Measurements from ENCODE around the gene LKAAEAR1.

The LKAAEAR1 gene

DNA sequence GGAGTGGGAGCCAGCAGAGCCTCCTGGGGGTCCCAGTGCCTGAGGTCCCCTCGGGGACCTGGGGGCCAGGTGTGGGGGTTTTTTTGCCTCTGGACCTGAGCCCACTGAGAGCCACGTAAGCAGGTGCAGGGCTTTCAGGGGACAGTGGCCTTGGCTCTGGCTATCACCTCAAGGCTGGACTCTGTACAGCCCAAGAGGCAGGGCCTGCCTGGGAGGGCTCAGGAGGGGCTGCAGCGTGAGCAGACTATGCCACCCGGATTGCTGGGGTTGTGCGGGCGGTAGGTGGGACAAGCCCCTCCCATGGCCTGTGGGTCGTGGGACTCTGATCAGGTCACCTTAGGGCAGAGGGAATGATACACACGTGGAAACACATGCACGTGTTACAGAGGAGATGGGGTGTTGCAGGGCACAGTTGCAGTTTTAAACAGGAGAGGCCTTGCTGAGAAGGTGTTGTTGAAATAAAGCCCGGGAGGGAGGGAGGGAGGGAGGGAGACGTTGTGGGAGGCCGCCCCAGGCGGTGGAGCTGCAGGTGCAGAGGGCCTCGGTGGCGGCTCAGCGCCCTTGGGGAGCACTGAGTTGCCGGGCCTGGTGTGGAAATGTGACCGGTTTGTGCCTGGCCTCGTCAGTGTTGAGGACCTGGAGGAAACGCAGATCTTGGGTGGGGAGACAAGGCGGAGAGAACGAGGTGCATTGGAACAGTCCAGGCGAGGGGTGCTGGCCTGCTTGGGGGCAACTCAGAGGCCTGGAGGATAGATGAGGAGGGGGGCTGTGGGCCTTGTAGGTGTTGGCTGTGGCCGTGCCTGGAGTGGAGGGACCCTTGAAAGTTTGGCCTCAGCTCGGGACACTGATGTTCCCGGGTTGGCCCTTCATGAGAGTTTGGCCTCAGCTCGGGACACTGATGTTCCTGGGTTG is 18.9 kb downstream of the LKAAEAR1 start:
- no peak for DNase-seq (ENCODE audit: low read depth)

DNA sequence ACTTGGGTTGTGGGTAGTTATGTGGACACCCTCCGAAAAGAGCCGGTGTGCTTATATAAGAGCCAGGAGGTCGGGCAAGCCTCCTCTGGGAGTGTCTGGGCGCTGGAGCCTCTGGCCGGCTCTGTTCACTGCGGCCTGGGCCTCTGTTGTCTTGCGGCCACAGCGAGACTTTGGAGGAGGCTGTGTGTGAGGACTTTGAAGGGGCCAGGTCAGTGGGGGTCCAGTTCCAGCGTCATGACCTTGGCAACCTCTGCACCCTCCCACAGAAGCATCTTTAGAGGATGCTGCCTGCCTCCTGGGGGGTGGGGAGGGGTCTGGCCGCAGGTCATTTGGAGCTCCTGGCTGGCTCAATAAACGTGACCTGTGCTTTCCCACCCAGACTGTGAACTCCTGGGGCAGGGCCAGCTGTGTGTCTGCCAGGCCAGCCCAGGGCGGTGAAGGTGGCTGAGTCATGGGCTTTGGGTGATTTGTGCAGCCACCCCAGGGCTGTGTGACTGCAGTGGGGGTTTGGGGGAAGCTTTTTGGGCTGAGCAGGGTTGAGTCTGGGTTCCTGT is 20.0 kb downstream of the LKAAEAR1 start:
- peak; percentile 49 for DNase-seq (ENCODE audit: low read depth)

DNA sequence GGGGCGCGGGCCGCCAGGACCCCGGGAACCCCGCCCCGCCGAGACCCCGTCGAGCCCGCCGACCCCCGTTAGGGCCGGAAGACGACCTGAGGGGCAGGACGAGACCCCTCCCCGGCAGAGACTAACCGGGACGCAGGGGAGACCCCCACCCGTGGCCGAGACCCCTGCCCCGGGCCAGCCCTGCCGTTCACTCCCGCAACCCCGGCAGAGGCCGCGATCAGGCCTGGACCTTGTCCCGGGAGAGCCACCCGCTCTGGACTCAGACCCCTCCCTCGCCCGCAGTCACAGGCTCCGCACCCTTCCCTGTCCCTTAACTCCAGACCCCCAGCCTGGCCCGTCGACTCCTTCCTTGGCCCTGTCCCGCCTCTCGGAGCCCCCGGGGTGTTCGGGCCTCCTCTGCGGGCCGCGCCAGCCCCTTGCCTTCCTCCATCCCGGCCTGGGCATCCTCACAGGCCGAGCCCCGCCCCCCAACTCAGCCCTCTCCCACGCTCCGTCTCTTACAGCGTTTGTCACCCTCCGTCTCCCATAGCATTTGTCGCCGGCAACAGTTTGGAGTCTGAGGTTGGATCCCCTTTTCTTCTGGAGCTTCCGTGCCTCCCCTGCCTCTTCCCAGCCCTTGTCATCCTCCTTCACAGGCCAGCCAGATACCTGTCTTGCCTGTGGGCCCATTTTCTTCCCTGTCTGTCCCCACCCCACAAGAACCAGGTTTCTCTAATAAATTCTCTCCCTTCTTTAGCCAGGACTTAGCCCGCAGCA is 20.6 kb downstream of the LKAAEAR1 start:
- DNase-seq (ENCODE audit: low read depth): no peak

DNA sequence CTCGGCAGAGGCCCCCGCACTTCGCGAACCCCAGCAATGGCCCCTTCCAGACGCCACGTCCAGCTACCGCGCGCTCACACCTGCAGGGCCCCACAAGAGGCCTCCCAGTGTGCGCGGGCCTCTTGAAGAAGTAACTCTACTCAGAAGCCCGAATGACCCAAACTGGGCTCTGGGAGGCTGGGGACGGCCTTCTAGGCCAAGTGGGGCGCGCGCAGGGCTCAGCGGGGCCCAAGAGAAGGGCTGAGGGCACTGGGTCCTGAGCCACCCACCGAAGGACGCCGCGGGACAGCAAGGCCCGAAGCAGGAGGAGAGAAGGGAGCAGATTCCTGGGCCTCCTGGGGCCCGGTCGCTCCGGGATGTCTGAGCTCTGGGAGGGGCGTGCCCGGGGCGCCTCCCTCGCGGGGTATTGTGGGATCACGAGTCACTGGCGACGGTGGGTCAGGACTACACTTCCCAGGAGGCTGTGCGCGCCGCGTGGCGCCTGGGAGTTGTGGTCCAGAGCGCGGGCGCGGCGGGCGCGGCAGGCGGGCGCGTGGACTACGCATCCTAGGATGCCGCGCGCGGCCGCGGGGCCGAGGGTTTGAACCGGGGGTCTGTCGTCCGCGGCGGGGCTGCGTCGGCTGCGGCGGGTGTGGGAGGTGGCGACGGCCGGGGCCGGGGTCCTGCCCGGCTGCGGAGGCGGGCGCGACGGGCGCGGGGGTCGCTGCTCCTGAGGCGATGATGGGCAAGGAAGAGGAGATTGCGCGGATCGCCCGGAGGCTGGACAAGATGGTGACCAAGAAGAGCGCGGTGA is 21.4 kb downstream of the LKAAEAR1 start, which contains the start of gene TCEA2:
Gene TCEA2 (plus strand): TSS at position 603 of the 793 bp plus-strand sequence. CDS start 115 bp downstream, at position 718.
- DNase-seq (ENCODE audit: low read depth): peak; percentile 98

DNA sequence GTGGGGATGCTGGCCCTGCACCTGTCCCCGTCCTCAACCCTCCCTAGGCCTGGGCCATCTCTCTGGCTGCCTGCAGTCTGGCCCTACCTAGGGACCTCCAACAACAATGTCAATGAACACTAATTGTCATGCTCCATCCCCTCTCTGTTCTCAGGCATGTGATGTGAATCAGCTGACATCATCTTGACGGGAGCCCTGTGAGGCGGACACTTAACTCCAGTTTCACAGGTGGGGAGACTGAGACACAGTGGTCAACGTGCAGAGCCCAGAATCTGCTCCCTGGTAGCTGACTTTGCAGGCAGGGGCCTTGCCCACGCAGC is 22.0 kb downstream of the LKAAEAR1 start:
- DNase-seq (ENCODE audit: low read depth): no peak

DNA sequence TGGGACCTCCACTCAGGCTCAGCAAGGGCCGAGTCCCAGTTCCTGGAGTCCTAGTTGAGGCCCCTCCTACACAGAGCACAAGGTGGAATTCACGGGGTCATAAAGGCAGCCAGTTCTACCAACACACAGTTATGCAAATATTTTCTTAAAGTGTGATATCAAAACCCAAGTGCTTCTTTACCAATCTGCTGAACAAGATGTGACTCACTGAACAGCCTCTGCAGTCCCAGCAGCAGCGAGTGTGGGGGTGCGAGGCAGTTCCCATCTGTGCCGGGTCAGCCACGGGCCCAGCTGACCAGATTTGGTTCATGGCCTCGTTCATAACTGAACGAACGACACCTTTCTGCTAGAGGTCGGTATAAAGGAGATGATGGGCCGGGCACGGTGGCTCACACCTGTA is 25.7 kb downstream of the LKAAEAR1 start:
- DNase-seq (ENCODE audit: low read depth): peak; percentile 67

DNA sequence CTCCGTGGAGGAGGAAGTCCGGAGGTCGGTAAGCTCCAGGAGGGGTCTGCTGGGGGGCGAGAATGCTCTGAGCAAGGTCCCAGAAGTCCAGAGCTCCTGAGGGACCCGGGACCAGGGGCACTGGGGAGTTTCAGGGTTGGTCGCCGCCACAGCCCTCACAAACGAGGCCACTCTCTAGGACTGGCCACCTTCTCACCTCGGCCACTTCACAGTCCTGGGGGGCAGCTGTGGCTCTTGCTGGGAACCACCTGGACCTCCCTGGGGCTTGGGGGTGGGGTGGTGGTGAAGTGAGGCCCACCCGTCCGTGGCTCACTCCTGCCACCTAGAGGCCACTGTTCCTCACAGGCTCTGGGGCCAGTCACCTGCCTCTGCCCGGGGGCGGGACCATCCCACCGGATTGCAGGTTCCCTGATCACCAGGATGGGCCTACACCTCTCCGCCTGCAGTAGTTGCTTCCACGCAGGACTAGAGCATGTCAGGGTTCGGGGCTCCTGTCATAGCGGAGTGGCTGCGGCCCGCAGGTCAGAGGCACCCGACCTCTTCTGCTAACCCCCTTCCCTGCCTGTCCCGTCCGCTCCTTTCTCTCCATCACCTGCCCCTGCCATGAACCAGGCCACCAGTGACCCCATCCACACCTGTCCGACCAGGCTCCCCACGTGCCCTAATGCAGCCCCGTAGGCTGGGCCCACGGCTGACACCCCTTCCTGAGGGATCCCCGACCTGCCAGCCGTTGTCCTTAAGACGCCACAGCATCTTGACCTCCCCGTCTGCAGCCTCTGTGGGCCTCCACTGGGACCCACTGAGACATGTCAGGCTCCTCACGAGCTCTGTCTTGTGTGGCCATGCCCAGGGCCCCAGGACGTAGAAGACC is 26.3 kb downstream of the LKAAEAR1 start:
- DNase-seq (ENCODE audit: low read depth): peak; percentile 37

DNA sequence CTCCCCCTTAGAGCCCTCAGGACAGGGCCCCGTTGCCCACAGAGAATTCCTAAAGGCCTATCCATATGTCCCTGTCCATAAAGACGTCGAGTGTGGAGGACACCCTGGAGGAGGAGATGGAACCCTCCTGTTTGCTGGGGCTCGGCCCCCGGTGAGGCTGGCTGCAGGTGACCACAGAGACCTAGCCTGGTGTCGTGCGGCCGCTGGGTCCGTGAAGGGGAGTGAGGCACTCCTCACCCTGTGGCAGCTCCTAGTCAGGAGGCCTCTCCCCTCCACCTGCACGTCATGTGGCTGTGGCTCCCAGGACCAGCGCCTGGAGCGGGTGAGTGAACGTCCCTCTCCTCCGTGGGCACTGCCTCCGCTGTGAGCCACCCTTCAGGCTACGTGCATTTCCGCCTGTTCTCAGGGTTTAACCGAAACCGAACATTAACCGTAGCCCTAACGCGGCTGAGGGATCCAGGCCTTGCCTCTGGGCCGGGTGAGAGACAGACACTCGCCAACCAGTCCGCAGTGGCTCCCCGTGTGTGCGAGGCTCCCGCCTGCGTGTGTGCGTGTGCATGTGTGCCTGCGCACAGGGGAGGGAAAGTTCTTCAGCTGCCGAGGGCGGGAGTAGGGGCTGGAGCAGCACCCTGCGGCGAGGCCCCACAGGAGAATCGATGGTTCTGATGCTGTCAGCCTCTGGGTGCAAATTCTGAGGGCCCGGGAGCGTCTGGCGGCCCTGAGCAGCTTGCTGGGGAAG is 27.1 kb downstream of the LKAAEAR1 start:
- DNase-seq (ENCODE audit: low read depth): no peak

DNA sequence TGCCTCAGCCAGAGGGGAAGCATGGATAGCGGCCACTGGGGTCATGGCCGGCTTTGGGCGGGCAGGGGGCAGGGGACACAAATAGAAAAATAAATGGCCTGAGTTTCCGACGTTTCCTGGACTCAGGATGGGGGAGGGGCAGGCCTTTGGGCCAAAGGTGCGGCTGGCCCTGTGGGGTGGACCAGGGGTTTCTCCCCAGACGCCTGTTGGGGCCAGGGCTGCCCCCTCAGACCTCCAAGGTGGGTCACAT is 27.6 kb downstream of the LKAAEAR1 start:
- no peak for DNase-seq (ENCODE audit: low read depth)

DNA sequence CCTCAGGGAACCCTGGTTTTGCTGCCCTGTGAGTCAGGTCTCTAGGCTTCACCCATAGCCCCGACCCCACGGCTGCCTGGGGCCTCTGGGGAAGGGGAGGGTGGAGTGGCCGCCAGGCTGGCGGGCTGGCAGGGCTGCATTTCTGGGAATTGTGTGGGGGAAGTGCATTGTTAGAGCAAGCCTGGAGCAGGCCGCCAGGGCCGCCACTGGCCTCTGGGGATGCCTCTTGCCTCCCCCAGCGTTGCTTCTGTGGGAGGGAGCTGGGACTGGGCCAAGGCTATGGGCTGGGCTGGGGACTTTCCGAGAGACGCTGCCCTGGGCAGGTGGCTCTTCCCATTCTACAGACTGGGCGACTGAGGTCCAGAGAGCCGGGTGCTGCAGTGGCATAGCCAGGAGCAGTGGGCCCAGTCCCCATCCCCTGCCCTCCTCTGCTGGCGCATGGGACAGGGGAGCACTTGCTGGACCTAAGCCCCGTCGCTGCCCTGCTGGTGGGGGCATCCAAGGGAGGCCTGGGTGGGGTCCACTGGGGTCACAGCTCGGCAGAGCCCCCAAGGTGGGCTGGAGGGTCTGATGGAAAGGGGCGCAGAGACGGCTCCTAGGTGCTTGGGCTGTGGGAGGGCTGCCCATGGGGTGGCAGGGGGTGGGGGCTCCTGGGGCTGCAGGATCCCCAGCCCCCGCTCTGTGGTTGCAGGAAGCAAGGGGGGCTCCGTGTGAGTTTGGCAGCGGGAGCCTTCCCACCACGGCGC is 28.1 kb downstream of the LKAAEAR1 start:
- DNase-seq (ENCODE audit: low read depth): no peak

DNA sequence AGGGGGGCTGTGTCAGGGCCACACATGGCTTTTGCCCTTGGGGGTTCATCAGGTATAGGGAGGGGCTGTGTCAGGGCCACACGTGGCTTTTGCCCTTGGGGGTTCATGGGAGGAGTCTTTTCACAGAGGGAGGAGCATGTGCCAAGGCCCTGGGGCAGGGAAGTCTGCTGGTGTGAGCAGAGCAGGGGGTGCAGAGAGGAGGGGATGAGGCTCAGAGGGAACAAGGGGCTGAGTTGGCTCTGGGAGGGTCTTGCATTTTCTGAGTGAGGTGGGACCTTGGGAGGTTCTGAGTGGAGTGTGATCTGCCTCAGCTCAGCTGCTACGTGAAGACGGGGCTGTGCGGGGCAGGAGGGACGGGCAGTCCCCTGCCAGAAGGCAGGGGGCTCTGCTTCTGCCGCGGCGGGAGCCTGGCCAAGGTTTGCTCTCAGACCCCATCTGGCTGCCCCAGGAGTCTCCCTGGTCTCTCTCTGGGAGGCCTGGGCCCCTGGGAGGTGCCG is 28.8 kb downstream of the LKAAEAR1 start:
- DNase-seq (ENCODE audit: low read depth): no peak

DNA sequence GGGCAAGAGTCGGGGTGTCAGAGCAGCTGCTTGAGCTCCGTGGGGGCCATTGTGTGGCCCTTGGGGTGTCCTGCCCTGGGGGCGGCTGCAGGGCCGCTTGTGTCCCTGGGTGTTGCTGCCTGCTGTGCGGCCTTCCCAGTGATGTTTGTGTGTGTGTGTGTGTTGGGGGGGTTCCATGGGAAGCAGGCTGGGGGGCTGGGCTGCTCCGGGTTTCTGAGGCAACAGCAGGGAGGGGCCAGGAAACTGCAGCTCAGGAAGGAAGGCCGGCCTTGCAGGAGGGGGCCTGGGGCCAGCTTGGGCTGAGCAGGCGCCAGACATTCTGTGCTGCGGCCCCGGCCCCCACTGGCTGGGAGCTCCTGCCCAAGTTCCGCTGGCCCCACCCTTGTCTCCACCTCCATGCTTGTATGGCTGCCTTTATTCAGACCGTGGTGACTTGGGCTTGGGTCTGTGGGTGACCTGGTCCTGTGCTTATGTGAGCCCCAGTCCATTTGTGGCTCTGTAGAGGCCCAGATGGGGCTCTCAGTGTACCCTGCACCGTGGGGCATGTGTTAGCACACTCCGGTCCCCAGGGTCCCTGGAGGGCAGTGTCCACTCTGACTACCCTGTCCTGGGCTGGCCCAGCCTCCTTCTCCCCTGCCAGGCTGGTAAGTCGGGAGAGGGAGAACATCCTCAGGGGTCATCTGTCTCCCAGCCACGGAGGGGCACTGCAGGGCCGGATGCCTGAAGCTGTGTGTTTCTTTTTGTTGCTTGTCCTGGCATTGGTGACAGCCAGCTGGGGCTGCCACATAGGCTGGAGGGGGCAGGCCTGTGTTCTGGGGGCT is 30.1 kb downstream of the LKAAEAR1 start:
- no peak for DNase-seq (ENCODE audit: low read depth)

DNA sequence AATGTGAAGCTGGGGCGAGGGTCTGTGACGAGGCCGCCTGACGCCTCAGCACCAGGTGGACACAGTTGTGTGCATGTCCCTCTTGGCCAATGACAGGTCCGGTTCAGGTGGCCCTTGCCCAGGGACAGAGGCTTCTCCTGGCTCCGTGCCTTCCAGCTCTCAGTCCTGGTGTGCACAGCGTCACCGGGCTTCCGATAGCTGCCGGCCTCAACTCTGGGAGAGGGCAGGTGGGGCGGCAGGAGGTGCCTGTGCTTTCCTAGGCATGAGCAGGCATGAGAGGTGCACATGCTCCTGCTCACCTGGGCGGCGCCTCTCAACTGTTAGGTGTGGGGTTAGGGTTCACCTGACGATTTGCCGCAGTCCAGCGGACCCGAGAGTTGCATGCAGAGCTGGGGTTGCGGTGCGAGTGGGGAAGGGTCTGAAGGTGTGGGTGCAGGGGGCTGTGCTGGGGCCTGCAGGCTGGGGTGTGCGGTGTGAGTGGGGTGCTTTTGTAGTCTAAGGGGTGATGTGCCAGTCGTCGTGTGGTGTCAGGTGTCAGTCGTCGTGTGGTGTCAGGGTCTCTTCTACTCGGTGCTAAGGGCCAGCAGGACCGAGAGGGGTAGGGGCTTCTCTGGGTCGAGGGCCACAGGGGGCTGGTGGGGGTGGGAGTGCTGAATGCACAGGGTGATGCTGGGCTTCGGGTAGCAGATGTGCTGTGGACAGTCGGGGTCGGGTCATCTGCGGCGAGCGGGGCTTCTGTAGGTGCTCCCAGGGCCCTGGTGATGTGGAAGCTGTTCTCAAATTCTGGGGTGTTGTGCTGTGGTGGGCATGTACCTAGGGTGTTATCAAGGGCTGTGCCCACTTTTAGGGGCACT is 31.0 kb downstream of the LKAAEAR1 start:
- DNase-seq (ENCODE audit: low read depth): no peak

DNA sequence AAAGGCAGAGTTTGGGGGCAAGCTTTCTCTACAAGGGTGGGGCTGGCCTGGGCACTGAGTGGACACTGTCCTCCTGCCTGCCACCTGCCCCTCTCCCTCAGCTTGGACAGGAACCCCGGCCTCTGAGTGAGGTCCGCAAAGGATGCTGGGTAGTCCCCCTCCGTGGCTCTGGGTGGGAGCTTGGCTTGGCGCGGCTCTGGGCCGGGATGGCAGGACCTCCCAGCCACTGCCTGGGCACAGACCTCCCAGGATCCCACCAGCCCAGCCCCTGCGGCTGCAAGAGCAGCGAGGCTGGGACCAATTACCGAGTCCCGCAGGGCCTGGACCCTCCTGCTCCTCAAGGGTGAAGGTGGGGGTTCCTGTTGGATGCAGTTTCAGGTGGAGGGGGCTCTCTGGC is 31.9 kb downstream of the LKAAEAR1 start:
- DNase-seq (ENCODE audit: low read depth): no peak

DNA sequence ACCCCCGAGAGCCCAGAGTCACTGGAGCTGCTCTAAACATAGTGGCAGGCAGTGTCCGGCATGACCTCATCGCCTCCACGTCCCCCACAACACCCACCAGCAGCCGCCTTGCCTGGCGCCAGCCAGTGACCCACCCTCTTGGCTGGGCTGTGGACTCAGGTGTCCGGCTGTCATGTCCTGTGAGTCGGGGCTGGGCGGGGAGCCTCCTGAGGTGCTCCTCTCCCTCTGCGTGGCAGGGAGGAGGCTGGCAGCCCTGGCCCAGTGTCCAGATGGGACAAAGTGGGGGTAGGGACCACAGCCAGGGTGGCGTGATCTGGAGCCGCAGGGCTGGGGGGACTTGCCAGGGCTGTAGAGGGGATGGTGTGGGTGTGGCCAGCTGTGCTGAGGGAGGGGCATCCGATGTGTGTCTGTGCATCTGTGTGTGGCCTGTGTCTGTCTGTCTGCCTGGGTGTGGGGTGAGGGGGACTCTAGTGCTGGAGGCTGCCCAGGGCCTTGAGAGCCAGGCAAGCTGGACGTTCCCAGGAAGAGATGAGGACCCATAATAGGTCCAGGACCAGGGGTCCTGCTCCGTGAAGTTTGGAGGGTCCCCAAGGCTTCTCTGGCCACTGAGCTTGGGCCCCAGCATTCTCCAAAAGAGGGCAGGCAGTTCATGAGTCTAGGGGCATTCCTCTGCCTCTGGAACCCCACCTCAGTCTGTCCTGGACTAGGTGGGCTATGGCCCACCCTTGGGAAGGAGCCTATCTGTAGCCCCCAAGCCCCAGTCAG is 32.5 kb downstream of the LKAAEAR1 start:
- no peak for DNase-seq (ENCODE audit: low read depth)

DNA sequence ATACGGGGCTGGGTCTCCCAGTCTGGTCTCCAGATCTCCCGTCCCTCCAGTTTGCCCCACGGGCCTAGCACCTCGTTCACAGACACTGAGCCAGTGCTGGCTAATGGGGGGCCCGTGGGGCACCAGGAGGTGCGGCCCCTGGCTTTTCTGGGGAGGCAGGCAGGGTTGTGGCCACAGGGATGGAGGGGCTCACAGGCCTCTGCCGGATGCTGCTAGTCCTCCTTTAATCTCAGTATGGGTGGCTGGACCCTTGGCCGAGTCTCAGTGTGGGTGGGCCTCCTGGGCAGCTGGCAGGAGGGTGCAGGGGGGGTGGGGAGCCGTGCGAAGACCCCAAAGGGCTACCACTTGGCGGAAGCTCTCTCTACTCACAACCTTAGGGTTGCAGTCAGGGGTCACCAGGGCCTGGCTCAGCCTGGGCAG is 33.2 kb downstream of the LKAAEAR1 start:
- DNase-seq (ENCODE audit: low read depth): no peak

Data from iris pigment epithelial cell (primary cell).